Activated CD4-positive, alpha-beta T cell treated with anti-CD3 and anti-CD28 coated beads, Interleukin-10, Interleukin-2, amounts not matched to agents 100 ng/mL and 50 ng/mL, durations not matched to agents 16 hours and 8 hours (primary cell): Measurements from ENCODE around the gene PCDH9.

Experiments
- DNase-seq: peaks from one replicate; pipeline ENCODE4 v3.0.0-alpha.2; 2020

Gene PCDH9

GRCh38 chr13:66407128-66407527, 823.0 kb downstream of the PCDH9 start:
- DNase-seq: no peak

- DNase-seq: no peak
These were observed 824.0 kb downstream of the PCDH9 start for GRCh38 chr13:66405908-66406802.

GRCh38 chr13:66402546-66402945, 827.6 kb downstream of the PCDH9 start:
- DNase-seq: no peak

GRCh38 chr13:66402066-66402465, 828.1 kb downstream of the PCDH9 start:
- DNase-seq: no peak

GRCh38 chr13:66400292-66400691, 829.8 kb downstream of the PCDH9 start:
- no peak for DNase-seq

- no peak for DNase-seq
These were observed 830.3 kb downstream of the PCDH9 start for GRCh38 chr13:66399873-66400272.

GRCh38 chr13:66397133-66397532, 833.0 kb downstream of the PCDH9 start:
- no peak for DNase-seq

- no peak for DNase-seq
These were observed 838.8 kb downstream of the PCDH9 start for GRCh38 chr13:66391322-66391721.

GRCh38 chr13:66378894-66379293, 851.2 kb downstream of the PCDH9 start:
- no peak for DNase-seq

- no peak for DNase-seq
These were observed 852.6 kb downstream of the PCDH9 start for GRCh38 chr13:66377569-66377968.

GRCh38 chr13:66375756-66376155, 854.4 kb downstream of the PCDH9 start:
- DNase-seq: no peak

- DNase-seq: no peak
These were observed 860.5 kb downstream of the PCDH9 start for GRCh38 chr13:66369666-66370065.

- DNase-seq: no peak
These were observed 862.8 kb downstream of the PCDH9 start for GRCh38 chr13:66367356-66367755.

GRCh38 chr13:66365101-66365500, 865.0 kb downstream of the PCDH9 start:
- DNase-seq: no peak

- DNase-seq: no peak
These were observed 865.8 kb downstream of the PCDH9 start for GRCh38 chr13:66364346-66364745.

- no peak for DNase-seq
These were observed 867.7 kb downstream of the PCDH9 start for GRCh38 chr13:66362485-66362884.

- no peak for DNase-seq
These were observed 870.1 kb downstream of the PCDH9 start for GRCh38 chr13:66359910-66360552.

- DNase-seq: no peak
These were observed 870.7 kb downstream of the PCDH9 start for GRCh38 chr13:66359393-66359792.

GRCh38 chr13:66358564-66358963, 871.6 kb downstream of the PCDH9 start:
- no peak for DNase-seq

GRCh38 chr13:66357463-66357862, 872.7 kb downstream of the PCDH9 start:
- DNase-seq: no peak

- no peak for DNase-seq
These were observed 875.0 kb downstream of the PCDH9 start for GRCh38 chr13:66354879-66355751.

GRCh38 chr13:66353664-66354063, 876.5 kb downstream of the PCDH9 start:
- DNase-seq: no peak

- no peak for DNase-seq
These were observed 880.2 kb downstream of the PCDH9 start for GRCh38 chr13:66349966-66350365.
